Activated CD8-positive, alpha-beta memory T cell treated with anti-CD3 and anti-CD28 coated beads, Interleukin-2, amount 50 U/mL, for 24 hours (primary cell): Measurements from ENCODE around the gene TMEM86B.

Source experiments
- DNase-seq: peaks from one replicate; pipeline ENCODE4 v3.0.0-alpha.2; 2020; ENCODE audit errors: extremely low read depth

Gene TMEM86B

DNA sequence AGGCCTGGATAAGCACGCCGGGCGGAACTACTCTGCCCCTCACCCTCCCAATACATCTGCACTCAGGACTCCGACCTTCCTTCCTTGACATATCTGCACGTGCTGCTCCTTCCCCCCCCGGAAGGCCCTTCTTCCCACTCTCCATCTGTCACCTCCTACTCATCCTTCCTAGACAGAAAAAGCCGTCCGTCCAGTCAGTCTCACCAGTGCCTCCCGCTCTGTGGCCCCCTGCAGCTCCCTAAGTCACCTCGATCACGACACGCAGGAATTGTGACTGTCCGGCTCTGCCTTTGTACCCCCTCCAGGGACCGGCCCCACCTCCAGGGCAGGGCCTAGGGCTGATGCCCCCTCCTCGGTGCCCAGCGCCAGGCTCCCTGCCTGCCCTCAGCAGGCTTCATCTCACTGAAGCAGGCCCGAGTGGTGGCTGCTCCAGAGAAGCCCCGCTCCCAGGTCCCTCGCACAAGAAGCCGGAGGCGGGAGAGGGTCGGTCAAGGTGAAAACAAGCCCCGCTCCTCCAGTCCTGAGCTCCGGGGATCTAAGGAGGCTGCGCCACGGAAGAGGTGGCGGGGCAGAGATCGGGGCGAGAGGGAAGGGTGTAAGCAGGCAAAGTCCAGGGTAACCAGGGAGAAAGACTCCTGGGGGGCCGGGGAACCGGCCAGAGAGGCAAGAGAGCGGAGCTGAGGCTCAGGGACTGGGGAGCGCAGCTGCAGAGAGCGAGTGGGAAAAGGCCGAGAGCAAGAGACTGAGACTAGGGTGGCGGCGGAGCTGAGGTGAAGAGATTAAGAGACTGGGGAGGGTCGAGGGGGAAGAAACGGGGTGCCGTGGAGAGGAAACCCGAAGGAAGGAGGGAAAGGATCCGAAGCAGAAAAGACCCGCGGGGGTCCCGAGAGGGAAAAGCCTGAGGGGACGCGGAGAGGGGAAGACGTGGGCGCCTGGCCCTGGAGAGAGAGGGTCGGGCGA, 29.2 kb upstream of the TMEM86B start:
- DNase-seq = no peak

DNA sequence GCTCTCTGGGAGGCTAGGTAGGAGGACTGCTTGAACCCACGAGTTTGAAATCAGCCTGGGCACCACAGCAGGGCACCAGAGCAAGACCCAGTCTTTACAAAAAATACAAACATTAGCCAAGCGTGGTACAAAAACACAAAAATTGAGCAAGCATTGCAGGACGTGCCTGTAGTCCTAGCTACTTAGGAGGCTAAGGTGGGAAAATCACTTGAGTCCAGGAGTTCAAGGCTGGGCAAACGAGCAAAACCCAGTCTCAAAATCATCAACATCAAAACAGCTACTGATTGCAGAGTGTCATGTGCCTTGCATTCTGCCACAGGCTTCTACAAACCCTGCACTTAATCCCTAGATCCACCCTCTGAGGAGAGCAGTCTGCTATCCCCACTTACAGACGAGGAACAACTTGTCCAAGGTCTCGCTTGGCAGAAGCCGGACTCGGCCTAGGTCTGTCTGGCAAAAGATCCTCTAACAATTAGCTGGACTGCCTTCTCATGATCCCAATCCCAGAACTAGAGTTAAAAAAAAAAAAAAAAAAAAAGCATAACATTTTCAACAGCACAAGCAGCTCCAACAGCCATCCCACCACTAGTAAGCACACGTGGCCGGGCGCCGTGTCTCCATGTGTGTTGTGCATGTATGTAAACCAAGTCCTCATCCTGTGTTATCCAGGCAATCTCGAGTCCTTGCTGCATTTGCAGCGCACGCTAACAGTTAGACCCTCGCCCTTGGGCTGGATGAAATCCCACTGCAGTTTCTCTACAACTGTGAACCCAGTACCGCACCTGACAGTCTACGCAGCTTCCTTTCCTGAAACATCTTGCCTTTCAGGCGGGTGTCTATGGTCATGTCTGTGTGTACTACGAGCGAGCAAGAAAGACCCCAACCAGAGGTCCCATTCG, 28.2 kb upstream of the TMEM86B start:
- no peak for DNase-seq

DNA sequence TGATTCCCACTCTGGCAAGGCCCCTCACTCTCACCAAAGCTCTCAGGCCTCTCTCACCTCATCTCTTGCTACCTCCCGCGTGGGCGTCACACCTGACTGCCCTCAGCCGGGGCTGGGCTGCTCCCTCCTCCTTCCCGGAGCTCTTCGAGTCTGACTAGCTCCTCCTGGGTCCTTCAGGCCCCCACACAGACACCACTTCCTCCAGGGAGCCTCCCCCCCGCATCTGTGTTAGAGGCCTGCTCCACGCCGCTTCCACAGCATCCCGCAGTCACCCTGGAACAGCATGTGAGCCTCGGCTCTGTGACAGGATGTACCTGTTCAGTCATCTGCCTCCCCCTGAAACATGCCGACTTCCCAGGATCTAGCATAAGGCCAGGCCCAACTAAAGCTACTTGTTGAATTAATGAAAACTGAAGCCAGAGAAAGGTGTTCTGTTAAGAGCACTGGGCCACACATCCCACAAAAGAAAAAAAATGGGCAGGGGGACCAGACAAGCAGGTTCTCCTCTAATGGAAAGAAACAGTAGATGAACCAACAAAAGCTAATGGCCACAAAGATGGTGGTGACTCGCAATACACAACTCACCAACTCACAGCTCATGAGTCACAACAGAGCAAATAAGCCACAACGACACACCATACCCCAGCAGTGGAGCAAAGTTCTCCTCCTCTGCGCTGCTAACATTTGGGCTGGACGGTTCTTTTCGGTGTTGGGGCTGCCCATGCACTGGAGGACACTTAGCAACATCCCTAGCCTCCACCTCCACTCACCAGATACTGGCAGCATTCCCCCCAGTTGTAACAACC, 27.3 kb upstream of the TMEM86B start:
- no peak for DNase-seq

DNA sequence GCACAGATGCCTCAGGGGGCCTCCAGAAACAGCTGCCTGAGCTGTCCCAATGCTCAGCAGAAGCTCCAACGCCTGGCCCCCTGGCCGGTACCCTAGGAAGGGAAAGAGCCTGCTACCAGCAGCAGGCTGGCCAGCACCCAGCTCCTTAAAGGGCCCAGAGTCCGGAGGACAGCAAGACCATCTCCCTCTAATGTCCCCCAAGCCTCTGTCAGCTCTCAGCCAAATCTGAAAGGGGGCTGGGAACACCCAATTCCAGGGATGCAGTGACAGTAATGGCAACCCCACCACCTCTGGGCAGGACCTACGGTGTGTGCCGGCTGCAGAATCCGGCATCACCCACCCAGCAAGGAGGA, 26.0 kb upstream of the TMEM86B start:
- DNase-seq = no peak

DNA sequence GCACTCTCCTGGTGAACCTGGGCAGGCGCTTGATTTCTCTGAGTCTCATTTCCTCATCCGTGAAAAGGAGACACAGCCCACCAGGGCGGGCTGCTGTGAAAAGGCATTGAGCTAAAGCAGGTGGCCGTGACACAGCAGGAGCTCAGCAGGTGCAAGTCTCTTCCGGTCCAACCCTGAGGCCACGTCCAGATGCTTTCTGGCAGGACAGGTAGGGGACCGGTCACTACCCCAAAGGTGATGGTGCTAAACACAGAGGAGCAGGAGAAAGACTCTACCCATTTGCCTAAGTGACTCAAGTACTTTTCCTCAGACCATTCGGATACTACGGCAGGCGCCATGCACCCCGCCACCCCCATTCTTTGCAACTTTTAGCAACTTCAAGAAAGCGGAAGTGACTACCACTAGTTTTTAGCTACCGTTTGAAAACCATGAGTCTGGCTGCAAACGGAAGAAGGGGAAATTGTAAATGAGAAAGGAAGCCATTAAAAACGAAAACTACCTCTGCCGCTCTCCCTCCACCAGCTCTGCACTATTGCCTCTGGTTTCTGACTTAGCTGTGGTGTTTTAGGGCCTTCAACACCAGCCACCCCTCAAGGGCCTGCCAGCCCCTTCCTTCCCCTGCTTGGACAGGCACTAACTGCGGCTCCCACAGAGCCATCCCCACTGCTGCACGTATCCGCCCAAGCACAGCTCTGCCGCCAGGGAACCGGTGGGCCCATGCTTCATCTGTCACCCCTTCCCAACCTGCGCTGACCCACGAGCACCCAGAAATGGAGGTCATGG, 25.5 kb upstream of the TMEM86B start:
- DNase-seq = no peak

DNA sequence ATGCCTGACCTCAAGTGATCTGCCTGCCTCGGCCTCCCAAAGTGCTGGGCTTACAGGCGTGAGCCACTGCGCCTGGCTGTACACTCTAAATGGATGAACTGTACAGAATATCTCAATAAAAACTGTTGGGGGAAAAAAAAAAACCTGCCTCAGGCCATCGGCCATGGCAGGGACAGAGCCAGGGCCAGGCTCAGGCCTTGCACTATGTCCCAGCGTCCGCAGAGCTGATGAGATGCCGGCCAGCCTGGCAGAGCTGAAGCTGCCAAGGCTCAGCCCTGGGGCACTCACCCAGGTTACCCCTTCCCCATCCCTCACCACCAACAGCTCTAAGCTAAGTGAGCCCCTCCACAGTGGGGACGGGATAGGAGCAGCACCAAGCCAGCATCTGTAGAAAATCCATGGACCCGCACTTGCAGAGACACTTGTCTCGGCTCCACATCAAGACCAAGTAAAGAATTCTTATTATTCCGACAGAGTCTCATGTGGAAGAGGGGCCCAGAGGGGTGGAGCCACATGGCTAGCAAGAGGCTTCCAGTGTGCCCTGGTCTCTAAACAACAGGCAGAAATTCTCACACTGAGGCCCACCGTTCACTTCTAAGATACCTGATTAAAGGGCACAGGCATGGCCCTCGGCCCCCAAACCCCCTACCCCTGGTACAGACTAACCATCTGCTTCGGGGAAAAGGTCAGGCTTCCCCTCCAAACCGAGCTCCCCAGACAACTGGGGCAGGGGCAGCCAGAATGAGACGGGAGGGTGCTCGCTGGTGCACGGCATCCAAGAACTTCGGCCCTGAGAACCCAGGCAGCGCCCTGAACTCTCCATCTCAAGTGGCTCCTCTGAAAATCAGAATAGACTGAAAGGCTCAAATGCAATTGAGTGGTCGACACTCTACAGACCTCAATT, 24.4 kb upstream of the TMEM86B start:
- no peak for DNase-seq

DNA sequence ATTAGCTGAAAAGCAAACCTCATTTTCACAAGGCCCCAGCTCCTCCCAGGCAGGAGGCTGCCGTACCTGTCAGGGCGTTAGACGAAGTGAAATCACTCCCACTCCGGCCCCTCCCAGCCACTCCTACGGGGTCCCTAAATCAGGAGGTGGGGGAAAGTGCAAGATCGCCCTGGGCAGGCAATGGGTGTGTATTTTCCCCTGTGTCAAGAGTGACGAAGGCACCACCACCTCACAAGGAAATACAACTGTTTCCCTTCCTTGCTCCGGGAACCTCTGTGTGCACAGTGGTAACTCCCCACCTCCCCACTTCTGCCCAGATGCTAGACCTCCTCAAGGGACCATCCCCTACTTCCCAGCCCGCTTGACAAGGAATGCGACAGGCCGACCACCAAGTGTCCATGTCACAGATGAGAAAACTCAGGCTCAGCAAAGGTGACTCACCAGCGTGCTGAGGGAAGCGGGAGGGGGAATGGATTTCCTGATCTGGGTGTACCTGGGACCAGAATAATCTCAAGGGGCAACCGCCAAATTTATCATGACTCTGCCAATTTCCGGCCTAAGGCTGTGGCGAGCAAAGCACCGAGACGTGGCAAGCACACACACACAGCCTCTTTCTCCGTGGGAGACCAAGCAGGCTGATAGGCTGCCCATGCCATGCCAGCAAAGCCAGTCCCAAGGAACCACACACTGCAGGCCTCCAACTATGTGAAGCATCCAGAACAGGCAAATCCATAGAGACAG, 22.9 kb upstream of the TMEM86B start:
- no peak for DNase-seq

DNA sequence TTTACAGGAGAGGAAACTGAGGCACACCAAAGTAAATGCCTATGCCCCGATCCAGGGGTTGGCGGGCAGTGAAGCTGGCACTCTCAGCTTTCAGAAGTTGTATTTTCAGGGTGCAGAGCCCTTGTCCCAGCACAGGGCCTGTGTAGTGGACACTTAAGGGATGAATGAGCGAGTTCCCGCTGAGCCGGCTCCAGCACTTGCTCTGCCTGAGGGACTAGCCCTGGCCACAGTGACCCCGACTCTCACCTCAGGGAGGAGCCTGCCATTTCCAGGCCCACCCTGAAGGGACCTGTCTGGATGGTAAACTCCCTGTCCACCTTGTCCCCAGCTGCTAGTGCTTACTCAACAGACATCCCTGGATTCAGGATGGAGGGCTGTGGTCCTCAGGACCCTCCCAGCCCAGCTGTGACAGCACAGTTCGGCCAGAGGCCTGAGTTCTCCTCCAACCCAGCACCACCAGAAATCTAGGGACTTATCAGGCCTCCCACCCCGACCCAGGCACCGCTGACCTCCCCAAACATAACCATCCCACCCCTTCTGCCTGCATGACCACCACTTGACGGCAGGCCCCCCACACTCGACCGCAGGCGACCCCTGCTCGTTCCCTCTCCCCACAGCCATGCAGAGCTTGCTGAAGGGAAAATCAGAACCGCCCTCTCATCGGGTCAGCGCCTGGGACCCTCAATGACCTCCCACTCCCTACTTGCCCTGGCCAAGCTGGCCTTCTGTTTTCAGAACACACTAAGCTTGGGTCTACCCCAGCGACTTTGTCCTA, 21.9 kb upstream of the TMEM86B start:
- DNase-seq = no peak

DNA sequence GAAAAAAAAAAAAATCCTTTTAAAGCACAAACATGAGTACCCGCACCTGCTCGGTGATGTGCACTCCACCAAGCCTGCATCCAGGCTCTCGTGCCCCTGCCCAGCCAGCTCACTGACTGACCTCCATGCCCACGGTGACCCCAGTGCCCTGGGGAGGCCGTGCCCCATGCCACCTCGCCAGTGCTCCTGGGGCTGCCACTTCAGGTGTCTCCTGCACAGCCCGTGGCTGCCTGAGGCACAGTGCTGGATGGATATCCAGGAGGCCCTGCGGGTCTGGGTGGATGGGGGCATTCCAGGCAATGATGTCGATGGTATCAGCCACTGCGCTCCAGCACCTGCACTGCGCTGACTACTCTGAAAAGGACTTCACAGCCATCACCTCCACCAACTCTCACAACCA, 21.3 kb upstream of the TMEM86B start:
- no peak for DNase-seq

DNA sequence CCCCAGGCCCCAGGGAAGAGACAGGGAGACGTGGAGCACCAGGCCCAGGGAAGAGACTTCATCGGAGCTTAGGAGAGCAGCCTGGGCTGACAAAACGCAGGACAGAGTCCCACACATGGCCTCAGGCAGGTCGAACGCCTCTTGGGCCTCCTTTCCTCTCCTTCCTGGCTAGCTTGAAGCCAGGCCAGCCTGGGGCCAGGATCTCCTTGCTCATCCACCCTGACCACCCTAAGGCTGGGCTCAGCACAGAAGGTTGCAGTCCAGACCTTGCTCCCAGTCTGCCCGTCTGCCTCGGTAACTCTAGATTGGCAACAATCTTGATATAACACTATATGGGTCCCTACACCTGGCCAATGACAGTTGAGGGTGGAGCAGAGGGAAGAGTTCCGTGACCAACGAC, 20.1 kb upstream of the TMEM86B start:
- DNase-seq = no peak

DNA sequence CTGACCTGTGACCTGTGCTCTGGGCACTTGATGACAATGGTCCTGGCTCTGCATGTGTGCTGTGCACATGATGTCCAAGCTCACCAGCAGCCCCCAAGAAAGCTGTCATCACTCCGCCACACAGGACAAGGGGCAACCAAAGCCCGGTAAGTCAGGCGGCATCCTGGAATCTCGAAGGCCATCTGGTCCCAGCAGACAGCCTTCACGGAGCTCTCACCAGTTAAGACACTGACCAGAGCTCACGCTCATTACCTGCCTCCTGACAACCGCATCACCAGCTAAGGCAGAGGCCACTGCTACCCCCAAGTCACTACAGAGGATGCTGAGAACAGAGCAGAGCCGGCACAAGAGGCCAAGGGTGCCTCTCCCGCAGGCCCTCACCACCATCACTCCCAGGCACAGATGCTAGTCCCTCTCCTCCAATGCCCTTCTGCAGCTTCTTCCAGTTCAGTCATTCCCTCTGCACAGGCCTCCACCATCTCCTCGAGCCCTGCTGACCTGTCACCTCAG, 19.7 kb upstream of the TMEM86B start:
- DNase-seq = no peak

DNA sequence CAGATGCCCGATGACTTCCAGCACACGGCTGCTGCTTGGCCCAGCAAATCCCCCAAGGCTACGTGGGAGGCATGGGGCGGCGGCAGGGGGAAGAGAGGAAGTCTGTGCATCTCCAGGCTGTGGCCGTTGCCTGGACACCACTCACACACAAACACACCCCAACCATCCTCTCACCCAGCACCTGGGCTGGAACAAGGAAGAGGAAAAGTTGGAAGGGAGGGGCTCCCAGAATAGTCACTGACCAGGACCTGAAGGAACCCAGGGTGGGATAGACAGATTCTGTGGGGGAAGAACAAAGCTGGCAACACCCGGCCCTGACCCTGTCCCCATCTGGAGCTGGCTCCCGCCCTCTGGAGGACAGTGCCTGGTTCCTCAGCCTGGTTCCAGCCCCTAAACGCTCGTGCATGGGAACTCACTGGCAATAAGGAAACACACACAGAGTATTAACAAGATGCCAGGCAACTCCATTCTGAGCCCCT, 19.1 kb upstream of the TMEM86B start:
- no peak for DNase-seq

DNA sequence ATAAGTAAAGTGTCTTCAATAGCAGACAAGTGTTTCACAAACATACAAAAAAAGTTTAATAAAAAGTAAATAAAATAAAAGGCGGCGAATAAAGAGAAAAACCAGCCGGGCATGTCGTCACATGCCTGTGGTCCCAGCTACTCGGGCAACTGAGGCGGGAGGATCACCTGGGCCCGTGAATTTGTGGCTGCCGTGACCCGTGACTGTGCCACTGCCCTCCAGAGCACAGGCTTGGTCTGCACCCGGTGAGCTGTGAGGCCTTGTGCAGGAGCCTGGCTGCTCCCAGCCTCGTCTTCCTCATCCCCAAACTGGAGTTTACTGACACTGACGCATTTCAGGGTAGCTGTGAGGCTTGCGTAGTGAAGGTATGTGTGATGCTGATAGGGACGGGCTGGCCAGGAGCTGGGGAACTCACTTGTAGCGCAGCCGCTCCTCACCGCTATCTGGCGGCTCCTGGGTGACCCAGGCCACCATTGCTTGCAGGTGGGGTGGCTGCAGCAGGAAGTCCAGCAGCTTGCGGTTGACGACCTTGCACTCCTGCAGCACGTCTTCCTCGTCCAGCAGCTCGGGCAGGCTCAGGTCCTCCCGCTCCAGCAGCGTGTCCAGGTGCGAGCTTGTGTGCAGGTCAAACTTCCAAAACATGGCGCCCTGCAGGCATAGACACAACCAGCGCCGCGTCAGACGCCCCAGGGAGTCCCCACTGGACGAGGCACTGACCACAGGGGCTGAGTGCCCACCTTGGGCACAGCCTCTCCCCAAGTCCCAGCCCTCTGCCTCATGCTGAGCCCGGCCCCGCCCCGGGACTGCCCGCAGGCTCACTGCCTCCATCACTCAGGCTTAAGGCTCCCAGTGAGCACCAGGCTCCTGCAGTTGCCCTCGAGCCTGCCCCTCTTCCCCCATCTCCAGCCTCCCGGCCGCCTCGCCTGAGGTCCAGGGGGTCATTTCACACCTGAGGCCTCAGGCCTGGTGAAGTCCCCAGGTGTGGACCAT, 18.2 kb upstream of the TMEM86B start:
- DNase-seq = no peak

DNA sequence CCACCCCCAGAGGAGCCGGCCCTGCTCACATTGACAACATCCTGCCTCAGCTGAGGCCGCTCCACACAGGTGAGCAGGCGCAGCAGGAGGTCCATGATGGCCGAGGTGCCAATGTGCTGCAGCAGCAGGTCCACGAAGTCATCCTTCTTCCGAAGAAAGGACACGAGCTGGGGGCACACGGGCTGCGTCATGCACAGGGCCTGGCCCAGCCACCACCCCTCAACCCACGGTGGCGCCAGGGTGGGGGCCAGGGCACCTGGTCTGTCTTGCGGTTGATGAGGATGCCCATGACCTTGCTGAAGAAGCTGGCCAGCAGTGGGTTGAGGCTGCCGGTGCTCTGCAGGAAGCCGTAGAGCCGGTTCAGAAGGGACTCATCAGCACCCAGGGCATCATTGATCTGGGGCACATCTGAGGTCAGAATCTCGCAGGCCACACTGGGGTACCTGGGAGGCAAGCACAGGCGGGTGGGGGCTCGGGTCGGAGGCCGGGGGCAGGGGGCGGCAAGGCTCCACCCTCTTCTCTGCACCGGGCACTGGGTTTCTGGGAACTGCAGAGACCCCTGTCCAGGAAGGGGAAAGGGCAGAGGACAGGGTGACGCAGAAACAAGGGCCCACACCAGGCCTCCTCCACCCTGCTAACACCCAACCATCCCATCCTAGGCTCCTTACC, 16.8 kb upstream of the TMEM86B start:
- DNase-seq = no peak

DNA sequence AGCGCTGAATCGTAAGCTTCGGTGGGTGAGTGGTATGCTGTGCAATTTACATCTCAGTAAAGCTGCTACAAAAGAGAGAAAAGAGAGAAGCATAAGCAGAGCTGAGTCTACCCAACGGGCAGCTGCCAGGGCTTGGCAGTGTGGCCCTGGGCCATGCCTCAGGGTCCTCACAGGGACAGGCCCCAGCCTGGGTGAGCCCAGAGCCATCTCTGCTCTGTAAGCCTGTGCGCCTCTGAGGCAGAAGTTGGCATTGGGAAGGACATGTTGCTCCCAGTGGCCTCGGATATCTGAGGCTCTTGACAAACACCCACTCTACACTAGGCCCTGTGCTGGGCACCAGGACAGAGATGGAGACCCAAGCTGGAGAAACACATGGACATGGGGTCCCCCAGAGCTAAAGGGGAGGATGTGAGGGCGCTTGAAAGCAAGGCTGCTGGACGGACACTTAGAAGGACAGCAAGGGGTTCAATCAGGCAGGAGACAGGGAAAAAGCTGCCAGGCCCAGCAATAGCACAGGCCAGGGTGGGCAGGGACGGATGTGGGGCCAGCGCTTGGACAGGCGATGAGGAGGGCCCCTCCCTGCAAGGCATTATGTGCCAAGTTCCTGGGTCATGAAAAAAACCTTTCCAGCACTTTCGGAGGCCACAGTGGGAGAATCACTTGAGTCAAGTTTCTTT, 15.6 kb upstream of the TMEM86B start:
- DNase-seq = no peak

DNA sequence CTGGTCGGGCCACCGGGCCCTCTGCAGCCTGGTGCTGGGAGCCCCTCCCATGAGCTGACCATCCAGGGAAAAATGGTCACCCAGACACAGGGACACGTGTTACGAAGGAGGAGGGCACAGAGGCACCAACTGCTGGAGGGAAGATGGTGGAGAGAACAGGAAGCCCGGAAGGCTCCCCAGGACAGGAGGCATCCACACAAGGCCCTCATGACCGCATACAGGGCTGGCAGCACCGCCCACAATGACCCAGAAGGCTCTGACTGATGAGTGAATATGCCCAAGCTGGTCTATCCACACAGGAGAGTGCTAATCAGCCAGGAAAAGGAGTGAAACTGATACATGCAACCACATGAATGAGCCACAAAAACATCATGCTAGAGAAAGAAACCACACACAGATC, 14.0 kb upstream of the TMEM86B start:
- DNase-seq = no peak
